ENCODE data around the gene SORL1.

DNA sequence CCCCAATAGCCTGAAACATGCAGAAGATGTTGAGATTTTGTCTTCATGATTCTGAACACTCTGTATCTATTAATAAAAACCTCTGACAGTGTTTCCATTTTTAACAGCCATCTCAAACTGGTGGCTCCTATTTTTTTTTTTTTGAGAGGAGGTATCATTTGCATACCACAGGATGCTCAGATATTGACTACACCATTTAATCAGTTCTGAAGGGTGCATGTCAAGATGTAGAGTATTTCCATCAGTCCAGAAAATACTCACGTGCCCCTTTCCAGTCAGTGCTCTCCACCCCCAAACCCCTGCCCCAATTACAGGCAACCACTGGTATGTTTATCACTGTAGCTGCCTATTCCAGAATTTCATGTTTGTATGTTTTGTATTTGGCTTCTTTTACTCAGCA is 85.9 kb downstream of the SORL1 start:
- TF ChIP-seq TARDBP (IDR thresholded peaks at IDR 0.05) (no peak), NFRKB (IDR thresholded peaks at IDR 0.05) (no peak), SP1 (IDR thresholded peaks at IDR 0.05) (no peak), FOXK2 (IDR thresholded peaks at IDR 0.05) (no peak), SUZ12 (IDR thresholded peaks at IDR 0.05) (no peak), BHLHE40 (IDR thresholded peaks at IDR 0.05; ENCODE audit: borderline replicate concordance) (no peak), CTBP1 (IDR thresholded peaks at IDR 0.05; ENCODE audit: borderline replicate concordance) (no peak), FOXA1 (IDR thresholded peaks at IDR 0.05) (no peak), FOXM1 (IDR thresholded peaks at IDR 0.05; ENCODE audit: borderline replicate concordance) (no peak), LEF1 (IDR thresholded peaks at IDR 0.05; ENCODE audit: borderline replicate concordance) (no peak), ARNT (IDR thresholded peaks at IDR 0.05) (no peak), HDGF (IDR thresholded peaks at IDR 0.05; ENCODE audit: borderline replicate concordance) (no peak), ZNF384 (IDR thresholded peaks at IDR 0.05) (no peak)
- TF ChIP-seq, protein P1, sequence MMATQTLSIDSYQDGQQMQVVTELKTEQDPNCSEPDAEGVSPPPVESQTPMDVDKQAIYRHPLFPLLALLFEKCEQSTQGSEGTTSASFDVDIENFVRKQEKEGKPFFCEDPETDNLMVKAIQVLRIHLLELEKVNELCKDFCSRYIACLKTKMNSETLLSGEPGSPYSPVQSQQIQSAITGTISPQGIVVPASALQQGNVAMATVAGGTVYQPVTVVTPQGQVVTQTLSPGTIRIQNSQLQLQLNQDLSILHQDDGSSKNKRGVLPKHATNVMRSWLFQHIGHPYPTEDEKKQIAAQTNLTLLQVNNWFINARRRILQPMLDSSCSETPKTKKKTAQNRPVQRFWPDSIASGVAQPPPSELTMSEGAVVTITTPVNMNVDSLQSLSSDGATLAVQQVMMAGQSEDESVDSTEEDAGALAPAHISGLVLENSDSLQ (IDR thresholded peaks at IDR 0.05) = no peak
